GM13976 (cell line): Measurements from ENCODE around the gene PNKD.

Source experiments
- DNase-seq: peaks from one replicate; pipeline ENCODE4 v3.0.0; 2012; ENCODE audit warnings: low spot score
- in situ Hi-C: fragments of 300-500 bp; cut with MboI; formaldehyde crosslinking; loops from one replicate; pipeline ENCODE4 v1.12.0; 2022; ENCODE audit warnings: low sequenced_read_pairs, mixed read lengths, inconsistent platforms; ENCODE audit not compliant: unreplicated experiment
- TF ChIP-seq, protein P1 (sequence below): IDR thresholded peaks from 2 replicates; pipeline ENCODE4 v1.5.1; 2012; ENCODE audit warnings: borderline replicate concordance, mild to moderate bottlenecking; ENCODE audit not compliant: insufficient read depth; ENCODE audit errors: extremely low read depth, missing control alignments, control extremely low read depth

PNKD gene

DNA sequence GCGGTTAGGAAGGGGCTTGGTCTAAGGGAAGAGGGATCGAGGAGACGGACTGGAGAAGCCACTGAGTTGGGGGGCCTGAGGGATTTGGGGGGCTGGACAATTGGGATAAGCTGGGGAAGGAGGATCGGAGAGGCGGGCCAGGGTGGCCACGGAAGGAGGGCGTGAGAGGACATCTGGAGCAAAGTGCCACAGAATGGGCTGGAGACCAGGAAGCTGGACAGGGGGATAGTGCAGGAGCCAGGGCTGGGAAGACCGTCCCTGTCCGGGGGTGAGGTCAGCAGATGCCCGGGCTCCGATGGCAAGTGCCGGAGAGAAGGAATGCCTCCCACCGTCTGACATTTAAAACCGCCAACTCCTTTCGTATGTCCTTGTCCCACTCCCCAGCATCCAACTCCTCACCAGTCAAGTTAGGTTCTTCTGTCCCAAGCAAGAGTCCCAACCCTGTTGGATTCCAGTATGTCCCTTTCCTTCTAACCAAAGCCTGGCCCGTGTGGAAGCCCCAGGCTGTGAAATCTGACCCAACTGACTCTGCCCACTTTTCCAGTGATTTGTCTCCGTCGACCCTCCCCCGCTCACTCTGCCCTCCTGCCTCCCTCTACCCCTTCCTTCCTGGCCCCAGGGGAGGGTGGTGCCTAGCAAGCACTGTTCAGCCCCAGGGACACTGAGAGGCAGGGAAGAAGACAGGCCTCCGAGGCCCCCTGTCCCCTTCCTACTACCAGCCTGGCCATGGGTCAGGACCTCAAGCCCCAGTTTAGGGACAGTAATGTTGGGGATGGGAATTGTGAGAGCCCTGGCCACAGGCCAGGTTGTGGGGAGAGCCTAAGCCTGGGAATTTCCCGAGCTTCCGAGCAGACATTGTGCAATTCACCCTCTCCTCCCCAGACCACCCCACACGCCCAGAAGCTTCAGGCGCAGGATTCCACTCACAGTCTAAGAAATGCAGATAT is 53.5 kb downstream of the PNKD start:
- DNase-seq: no peak
- in situ Hi-C loops: no loop called here
- TF ChIP-seq, protein P1, sequence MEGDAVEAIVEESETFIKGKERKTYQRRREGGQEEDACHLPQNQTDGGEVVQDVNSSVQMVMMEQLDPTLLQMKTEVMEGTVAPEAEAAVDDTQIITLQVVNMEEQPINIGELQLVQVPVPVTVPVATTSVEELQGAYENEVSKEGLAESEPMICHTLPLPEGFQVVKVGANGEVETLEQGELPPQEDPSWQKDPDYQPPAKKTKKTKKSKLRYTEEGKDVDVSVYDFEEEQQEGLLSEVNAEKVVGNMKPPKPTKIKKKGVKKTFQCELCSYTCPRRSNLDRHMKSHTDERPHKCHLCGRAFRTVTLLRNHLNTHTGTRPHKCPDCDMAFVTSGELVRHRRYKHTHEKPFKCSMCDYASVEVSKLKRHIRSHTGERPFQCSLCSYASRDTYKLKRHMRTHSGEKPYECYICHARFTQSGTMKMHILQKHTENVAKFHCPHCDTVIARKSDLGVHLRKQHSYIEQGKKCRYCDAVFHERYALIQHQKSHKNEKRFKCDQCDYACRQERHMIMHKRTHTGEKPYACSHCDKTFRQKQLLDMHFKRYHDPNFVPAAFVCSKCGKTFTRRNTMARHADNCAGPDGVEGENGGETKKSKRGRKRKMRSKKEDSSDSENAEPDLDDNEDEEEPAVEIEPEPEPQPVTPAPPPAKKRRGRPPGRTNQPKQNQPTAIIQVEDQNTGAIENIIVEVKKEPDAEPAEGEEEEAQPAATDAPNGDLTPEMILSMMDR: no peak

- TF ChIP-seq, protein P1: no peak
- DNase-seq: no peak
- in situ Hi-C loops: no loop called here
Measured at GRCh38 chr2:218325566-218326160, 55.3 kb downstream of the PNKD start.

DNA sequence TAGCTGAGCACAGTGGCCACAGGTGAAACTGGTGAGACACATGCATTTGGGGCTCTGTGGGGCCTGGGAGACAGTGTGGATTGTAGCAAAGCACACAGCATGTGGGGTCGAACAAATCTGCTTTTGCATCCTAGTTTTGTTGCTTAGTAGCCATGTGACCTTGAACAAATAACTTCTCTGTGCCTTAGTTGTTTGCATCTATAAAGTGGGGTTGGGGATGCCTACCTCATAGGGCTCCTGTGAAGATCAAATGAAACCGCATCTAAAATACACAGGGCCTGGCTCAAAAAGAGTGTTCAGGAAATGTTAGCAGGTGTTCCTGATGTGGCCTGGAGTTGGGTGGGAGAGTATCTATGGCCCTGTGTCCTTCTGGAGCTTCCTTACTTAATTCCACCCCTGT is 56.0 kb downstream of the PNKD start:
- DNase-seq: no peak
- TF ChIP-seq, protein P1: no peak
- in situ Hi-C loops: no loop called here

DNA sequence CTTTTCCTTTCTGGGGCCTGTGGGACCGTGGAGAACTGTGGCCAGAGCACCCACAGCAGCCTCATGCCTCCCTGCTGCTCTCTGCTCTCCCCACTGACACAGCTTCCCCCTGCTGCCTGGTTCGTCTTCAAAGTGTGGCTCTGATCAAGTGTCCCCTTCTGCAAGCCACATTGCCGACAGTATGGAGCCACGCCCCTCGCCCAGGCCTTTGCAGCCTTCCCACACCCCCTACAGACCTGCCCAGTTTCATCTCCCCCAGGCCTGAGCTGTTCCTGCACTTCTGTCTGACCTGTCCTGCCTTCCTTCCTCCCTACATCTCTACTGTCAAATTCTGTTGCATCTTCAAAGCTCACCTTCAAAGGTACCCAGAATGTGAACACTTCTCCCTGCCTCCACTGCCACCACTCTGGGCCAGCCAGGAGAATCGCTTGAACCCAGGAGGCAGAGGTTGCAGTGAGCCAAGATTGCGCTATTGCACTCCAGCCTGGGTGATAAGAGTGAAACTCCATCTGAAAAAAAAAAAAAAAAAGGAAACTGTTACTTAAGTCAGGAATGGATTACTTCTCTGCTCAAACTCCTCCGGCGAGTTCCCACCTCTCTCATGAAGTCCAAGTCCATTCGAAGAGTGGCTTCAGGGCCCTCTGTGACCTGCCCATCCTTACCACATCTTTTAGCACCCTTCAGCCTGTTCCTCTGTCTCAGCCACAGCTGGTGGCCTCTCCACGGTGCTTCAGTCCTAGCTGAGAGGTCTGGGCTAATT is 57.3 kb downstream of the PNKD start:
- in situ Hi-C loops: no loop called here
- TF ChIP-seq, protein P1: no peak
- DNase-seq: no peak

- in situ Hi-C loops: no loop called here
- TF ChIP-seq, protein P1: no peak
- no peak for DNase-seq
Measured at GRCh38 chr2:218328294-218328693, 58.0 kb downstream of the PNKD start.

- TF ChIP-seq, protein P1: no peak
- DNase-seq: peak; percentile 79
- in situ Hi-C loops: no loop called here
Measured at GRCh38 chr2:218329027-218329825, 58.9 kb downstream of the PNKD start.
